ENCODE measurements around the gene GGACT.

- TF ChIP-seq, protein P1, sequence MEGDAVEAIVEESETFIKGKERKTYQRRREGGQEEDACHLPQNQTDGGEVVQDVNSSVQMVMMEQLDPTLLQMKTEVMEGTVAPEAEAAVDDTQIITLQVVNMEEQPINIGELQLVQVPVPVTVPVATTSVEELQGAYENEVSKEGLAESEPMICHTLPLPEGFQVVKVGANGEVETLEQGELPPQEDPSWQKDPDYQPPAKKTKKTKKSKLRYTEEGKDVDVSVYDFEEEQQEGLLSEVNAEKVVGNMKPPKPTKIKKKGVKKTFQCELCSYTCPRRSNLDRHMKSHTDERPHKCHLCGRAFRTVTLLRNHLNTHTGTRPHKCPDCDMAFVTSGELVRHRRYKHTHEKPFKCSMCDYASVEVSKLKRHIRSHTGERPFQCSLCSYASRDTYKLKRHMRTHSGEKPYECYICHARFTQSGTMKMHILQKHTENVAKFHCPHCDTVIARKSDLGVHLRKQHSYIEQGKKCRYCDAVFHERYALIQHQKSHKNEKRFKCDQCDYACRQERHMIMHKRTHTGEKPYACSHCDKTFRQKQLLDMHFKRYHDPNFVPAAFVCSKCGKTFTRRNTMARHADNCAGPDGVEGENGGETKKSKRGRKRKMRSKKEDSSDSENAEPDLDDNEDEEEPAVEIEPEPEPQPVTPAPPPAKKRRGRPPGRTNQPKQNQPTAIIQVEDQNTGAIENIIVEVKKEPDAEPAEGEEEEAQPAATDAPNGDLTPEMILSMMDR (IDR thresholded peaks at IDR 0.05), result no peak
- TF ChIP-seq POLR2A (IDR thresholded peaks at IDR 0.05), result no peak
These were observed 78.2 kb downstream of the GGACT start for GRCh38 chr13:100510208-100510957.

All from body of pancreas (tissue), 4 donors.